Right renal cortex interstitium (tissue), 3 donors: Measurements from ENCODE around the gene CCDC120. TPM values are rescaled to one million over a fixed set of nuclear protein-coding genes. Genes with fewer than 3 reads are reported as not detected.

Experiments
- DNase-seq, 3 donors: peaks; one replicate each; pipeline ENCODE4 v3.0.0-alpha.2; 2013; ENCODE audit warnings: low read depth in 3 of 3, low spot score in 2 of 3
- polyA plus RNA-seq, 3 donors: library from polyadenylated mRNA; unstranded; fragments of 120-200 nt; gene quantifications; one replicate each; pipeline ENCODE4 v1.2.1, GENCODE V29; 2013; ENCODE audit not compliant: insufficient read length in 3 of 3

The CCDC120 gene
- polyA plus RNA-seq = 1 to 10 TPM; 7.6 to 8.9 (median 8.7) TPM

DNA sequence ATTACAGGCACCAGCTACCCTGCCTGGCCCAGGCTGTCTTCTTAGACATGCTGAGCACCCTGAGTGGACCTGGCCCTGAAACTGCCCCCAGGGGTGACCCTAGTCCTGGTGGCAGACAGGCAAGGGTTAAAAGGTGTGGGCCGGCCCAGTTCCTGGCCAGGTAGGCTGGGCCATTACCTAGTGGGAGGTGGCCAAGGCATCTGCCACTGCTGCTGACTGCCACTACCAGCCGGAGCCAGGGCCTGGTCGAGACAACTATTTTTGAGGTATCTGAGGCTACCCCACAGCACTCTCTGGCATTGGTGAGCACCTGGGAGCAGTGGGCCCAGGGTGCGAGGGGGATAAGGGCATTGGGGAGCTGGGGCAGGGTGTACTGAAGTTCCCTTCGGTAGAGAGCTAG lies at the start of gene CCDC120:
TSS of gene CCDC120 (plus strand) at position 206 of the 400 bp plus-strand sequence. CDS start 3,043 bp downstream, outside the sequence.
- no peak for DNase-seq

- no peak for DNase-seq
Measured at GRCh38 chrX:49019050-49019449, 39.7 kb upstream of the CCDC120 start.

DNA sequence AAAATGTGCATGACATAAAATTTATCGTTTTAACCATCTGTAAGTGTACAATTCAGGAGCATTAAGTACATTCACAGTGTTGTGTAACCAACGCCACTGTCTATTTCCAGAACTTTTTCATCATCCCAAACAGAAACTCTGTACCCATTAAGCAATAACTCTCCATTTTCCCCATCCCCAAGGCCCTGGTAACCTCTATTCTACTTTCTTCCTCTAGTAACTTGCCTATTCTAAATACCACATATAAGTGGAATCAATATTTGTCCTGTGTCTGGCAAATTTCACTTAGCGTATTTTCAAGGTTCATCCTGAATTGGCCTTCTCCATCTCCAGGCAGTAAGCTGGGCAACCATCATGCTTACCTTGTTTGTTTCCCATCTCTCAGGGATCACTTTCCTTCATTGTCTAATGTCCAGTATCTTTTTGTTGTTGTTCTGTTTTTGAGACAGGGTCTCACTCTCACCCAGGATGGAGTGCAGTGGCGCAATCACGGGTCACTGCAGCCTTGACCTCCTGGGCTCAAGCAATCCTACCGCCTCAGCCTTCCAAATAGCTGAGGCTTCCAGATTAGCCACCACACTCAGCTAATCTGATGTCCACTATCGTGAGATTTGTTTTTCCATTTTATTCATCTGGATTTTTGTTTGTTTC lies 39.1 kb upstream of the CCDC120 start:
- DNase-seq = no peak

- no peak for DNase-seq
Measured at GRCh38 chrX:49029876-49030275, 28.9 kb upstream of the CCDC120 start.

GRCh38 chrX:49030283-49030682 lies 28.5 kb upstream of the CCDC120 start:
- DNase-seq = no peak

GRCh38 chrX:49037883-49038475 lies 20.8 kb upstream of the CCDC120 start:
- DNase-seq = no peak

DNA sequence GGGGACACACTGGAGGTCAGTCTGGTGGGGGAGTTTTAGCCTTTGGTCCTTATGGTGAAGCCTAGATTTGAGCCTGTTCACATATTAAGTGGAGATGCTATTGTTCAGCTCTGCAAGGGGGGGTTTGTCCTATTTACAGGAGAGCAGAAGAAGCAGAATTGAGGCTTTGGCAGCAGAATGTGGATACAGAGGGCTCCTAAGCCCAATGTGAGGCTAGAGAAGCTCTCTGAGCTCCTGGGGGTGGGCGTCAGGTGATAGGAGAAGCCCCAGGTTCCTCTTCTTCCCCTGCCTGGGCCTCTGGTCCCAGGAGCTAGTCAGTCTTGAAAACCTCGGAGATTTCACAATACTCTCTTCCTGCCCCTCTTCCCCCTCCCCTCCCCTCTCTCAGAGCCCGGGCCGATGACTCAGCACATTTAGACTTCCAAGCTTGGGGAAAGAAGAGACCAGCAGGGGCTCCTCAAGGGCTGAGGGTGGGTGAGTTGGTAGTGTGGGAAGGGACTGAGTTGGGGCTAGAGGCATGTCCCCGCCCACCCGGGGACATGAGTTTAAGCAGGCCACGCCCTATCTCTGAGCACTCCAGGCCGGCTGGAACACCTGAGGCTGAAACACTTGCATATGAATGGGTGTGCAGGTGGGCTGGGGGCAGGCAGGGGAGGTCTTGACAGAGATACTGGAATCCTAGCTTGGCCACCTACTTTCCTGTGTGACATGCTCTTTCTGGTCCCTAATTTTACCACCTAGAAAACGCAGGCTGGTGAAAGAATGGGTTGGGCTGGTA lies 19.0 kb upstream of the CCDC120 start:
- DNase-seq = no peak

- DNase-seq = no peak
Measured at GRCh38 chrX:49040376-49040955, 18.3 kb upstream of the CCDC120 start.

GRCh38 chrX:49041744-49042580 lies 16.8 kb upstream of the CCDC120 start:
- DNase-seq = no peak

DNA sequence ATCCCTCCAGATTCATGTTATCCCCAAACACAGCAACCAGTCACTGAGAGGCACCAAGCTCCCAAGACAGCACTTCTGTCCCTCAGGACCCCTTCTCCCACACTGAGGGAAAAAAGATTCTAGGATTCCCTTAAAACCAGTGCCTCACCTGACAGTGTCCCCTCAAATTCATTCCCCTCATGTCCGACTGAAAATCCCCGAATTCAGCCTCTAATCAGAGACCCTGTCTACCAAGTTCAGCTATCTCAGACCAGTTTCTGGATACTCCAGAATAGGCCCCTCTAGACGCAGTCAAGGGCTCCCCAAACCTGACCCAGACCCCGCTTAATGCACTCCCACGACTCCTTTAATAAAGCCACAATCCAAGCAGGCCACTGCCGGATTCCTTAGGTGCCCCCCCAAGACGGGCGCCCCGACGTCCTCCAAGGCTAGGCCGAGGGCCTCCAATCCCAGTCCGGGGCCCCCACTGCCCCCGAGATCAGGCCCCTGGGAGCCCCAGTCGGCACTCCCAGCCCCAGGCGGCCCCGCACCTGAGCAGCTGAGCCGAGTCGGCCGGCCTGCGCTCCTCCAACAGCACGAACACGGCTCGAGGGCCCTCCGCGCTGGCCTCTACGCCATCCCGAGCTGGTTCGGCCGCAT lies 16.1 kb upstream of the CCDC120 start:
- DNase-seq = no peak

DNA sequence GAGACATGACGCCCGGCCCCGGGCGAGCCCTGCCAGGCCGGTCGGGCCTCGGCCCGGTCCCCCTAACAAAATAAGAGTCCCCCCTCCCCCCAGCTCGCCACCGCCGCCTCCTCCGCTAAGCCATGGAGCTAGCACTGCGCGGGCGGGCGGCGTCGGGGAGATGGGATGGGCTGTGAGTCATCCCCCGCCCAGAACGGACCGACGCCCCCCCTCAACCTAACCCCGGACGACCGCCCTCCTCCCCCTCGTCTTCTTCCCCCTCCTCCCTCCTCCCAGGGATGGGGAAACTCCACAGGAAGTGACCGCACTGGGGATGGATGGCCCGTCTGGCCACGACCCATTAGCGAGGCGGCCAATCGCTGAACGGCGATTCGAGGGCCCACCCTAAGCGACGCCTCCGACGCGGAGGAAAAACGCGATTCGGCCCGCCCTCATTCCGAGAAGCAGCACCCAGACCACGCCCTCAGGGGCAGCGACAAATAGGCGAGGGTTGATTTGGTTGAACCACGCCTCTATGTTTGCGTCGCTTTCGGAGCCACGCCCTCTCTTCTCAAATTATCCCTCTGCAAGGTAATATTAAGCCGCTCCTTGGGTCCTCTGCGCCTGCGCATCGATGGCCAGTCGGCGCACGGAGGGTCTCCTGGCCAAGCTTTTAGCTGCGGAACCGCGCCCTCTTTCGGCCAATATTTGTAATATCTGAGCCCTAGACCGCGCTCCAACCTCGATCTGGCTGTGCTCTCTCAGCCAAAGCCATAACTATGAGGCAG lies 15.4 kb upstream of the CCDC120 start, which contains the start of gene TFE3:
TSS of gene TFE3 (minus strand) at position 138 of the 767 bp plus-strand sequence. CDS start at position 7, 131 bp downstream.
- peak; percentile 90 to 92 (median 92) for DNase-seq

DNA sequence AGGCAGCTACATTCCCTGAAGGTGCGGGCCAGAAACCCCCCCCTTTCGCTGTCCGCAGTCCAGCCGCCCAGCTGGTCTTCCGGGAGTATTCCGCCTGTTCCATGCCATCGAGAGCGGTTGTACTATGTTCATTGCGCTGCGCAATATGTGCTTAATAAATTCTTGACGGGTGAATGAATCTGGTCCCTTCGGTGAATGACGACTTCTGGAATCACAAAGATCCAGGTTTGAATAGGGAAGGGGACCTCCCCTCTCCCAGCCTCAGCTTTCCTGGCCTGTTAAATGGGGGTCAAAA lies 14.9 kb upstream of the CCDC120 start:
- DNase-seq = no peak

GRCh38 chrX:49053223-49054072 lies 5.4 kb upstream of the CCDC120 start:
- no peak for DNase-seq

GRCh38 chrX:49054073-49054762 lies 4.6 kb upstream of the CCDC120 start:
- DNase-seq = no peak

- DNase-seq = no peak
Measured at GRCh38 chrX:49059201-49059600, 402 bp downstream of the CCDC120 start.

DNA sequence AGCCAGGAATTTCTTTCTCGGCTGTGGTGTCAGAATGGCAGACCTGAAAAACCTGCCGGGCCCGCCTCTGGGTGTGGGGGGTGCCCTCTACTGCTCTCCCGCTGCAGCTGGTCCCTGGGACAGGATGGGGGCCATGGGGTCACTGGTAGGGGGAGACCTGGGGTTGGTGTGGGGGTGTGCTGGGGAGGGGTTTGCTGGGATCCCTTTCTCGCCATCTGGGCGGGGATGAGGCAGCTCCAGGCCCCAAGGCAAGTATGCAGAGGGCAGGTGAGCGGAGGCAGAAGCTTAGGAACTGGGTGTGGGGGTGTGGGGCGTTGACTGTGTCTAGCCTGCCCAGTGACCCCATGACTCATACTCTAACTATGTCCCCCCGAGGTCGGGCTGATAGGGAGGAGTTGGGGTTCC lies 884 bp downstream of the CCDC120 start:
- DNase-seq = no peak

GRCh38 chrX:49060914-49061313 lies 2.1 kb downstream of the CCDC120 start:
- no peak for DNase-seq

GRCh38 chrX:49061490-49061889 lies 2.7 kb downstream of the CCDC120 start:
- no peak for DNase-seq
